Glutamatergic neuron (in vitro differentiated cells): Measurements from ENCODE around the gene PALLD. TPM values are rescaled to one million over a fixed set of nuclear protein-coding genes. Genes with fewer than 3 reads are reported as not detected.
A peak's percentile ranks its signal among the peaks of the same experiment; 100 is the strongest.
"Not testable (repeated sequence)": the region's sequence is repeated elsewhere in the genome, so short reads cannot be mapped to it uniquely, and the experiment has no call there.

ENCODE experiments used
- DNase-seq: peaks from one replicate; pipeline ENCODE4 v3.0.0; 2022
- H3K27ac Mint-ChIP-seq: one replicate; pipeline ENCODE4 v1.8.0; 2020; ENCODE audit warnings: mild to moderate bottlenecking, mixed read lengths, inconsistent platforms; ENCODE audit not compliant: unreplicated experiment
- H3K27me3 Mint-ChIP-seq: one replicate; pipeline ENCODE4 v1.8.0; 2020; ENCODE audit warnings: mild to moderate bottlenecking, moderate library complexity, mixed read lengths, inconsistent platforms; ENCODE audit not compliant: unreplicated experiment
- H3K36me3 Mint-ChIP-seq: one replicate; pipeline ENCODE4 v1.8.0; 2020; ENCODE audit warnings: mild to moderate bottlenecking, mixed read lengths, inconsistent platforms; ENCODE audit not compliant: unreplicated experiment
- H3K4me1 Mint-ChIP-seq: one replicate; pipeline ENCODE4 v1.8.0; 2020; ENCODE audit warnings: mild to moderate bottlenecking, low read depth, mixed read lengths, inconsistent platforms; ENCODE audit not compliant: unreplicated experiment
- H3K4me3 Mint-ChIP-seq: one replicate; pipeline ENCODE4 v1.8.0; 2020; ENCODE audit warnings: mild to moderate bottlenecking, mixed read lengths, inconsistent platforms; ENCODE audit not compliant: unreplicated experiment
- H3K9me3 Mint-ChIP-seq: one replicate; pipeline ENCODE4 v1.8.0; 2020; ENCODE audit warnings: mild to moderate bottlenecking, moderate library complexity, mixed read lengths, inconsistent platforms; ENCODE audit not compliant: unreplicated experiment
- CTCF ChIP-seq: fragments of 200-600 bp; sonication (generic); IDR thresholded peaks from one replicate; pipeline ENCODE4 v1.5.0; 2021; ENCODE audit not compliant: partially characterized antibody, unreplicated experiment
- total RNA-seq: library from RNA; stranded (reverse); fragmentation: NEBNext Ultra II Directional; extraction: Animal tissue kit (Norgen Biotek cat#: 25700); gene quantifications from one replicate; pipeline ENCODE4 v1.2.1, GENCODE V29; 2021; ENCODE audit not compliant: unreplicated experiment

PALLD gene
- total RNA-seq, 1 donor from 2014 or later: 37.5 TPM

GRCh38 chr4:168931215-168931650, 434.4 kb downstream of the PALLD start:
- H3K27me3 Mint-ChIP-seq: peaks cover 2% of the 10 kb centered on the region
- peaks cover 16% of the 10 kb centered on the region for H3K9me3 Mint-ChIP-seq
- H3K27ac Mint-ChIP-seq: no peak overlapping the region
- no peak overlapping the region for H3K4me3 Mint-ChIP-seq
- DNase-seq: no peak
- TF ChIP-seq CTCF: no peak
- peaks cover 58% of the 10 kb centered on the region for H3K36me3 Mint-ChIP-seq
- peaks cover 5% of the 10 kb centered on the region for H3K4me1 Mint-ChIP-seq

GRCh38 chr4:168932138-168932537, 435.3 kb downstream of the PALLD start:
- no peak for DNase-seq
- no peak for TF ChIP-seq CTCF
- Mint-ChIP-seq H3K36me3 (peaks cover 67% of the 10 kb centered on the region), H3K27ac (no peak overlapping the region), H3K27me3 (peaks cover 2% of the 10 kb centered on the region), H3K4me3 (no peak overlapping the region), H3K4me1 (peaks cover 4% of the 10 kb centered on the region), H3K9me3 (peaks cover 20% of the 10 kb centered on the region)

DNA sequence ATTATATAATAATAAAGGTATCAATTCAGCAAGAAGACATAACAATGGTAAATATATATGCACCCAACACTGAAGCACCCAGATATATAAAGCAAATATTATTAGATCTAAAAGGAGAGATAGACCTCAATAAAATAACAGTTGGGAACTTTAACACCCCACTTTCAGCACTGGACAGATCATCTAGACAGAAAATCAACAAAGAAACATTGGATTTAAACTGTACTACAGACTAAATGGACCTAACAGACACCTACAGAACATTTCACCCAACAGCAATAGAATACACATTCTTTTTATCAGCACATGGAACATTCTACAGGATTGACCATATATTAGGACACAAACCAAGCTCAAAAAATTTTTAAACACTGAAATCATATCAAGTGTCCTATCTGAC, 436.6 kb downstream of the PALLD start:
- Mint-ChIP-seq H3K4me3 (no peak overlapping the region), H3K36me3 (peaks cover 76% of the 10 kb centered on the region), H3K27ac (no peak overlapping the region), H3K9me3 (peaks cover 23% of the 10 kb centered on the region), H3K4me1 (no peaks in the 10 kb centered on the region), H3K27me3 (peaks cover 2% of the 10 kb centered on the region)
- TF ChIP-seq CTCF: no peak
- DNase-seq: no peak

- H3K4me3 Mint-ChIP-seq, H3K4me1 Mint-ChIP-seq, H3K27me3 Mint-ChIP-seq, H3K27ac Mint-ChIP-seq, DNase-seq: not testable (repeated sequence)
- Mint-ChIP-seq H3K36me3 (peaks cover 69% of the 10 kb centered on the region), H3K9me3 (peaks cover 25% of the 10 kb centered on the region)
Measured at GRCh38 chr4:168937473-168937872, 440.6 kb downstream of the PALLD start.

DNA sequence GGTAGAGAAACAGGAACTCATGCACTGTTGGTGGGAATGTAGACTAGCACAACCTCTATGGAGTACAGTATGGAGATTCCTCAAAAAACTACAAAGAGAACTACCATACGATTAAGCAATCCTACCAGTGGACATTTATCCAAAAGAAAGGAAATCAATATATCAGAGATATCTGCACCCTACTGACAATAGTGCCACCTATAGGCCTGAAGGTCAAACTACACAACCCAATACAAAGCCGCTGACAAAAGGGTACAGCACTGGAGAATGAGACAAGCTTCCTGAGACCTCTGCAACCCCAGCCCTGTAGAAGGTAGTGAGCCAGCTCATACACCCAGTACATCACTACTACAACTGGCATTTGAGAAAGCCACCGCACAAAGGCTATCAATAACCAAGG, 446.1 kb downstream of the PALLD start:
- Mint-ChIP-seq H3K27ac (no peak overlapping the region), H3K36me3 (peaks cover 30% of the 10 kb centered on the region), H3K4me1 (no peaks in the 10 kb centered on the region), H3K9me3 (peaks cover 9% of the 10 kb centered on the region), H3K4me3 (no peak overlapping the region), H3K27me3 (peaks cover 2% of the 10 kb centered on the region)
- peak; percentile 73 for TF ChIP-seq CTCF
- DNase-seq: no peak

DNA sequence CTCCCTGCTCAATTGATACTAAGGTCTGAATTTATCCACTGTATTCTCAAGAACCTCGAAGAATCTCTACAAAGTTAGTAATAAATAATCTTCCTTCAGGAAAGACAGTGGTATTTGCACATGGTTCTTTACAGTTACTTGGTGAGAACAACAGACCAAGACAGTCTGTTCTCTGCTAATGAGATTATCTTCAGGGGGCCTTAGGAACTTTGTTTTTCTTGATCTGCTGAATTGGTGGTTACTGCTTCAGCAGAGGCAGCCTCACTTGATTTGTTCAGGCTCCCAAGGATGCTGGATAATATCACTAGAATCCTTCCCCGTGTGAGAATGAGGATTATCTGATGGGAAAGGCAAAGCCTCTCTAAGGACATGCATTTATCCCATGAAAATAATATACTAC, 448.4 kb downstream of the PALLD start:
- Mint-ChIP-seq H3K9me3 (peaks cover 4% of the 10 kb centered on the region), H3K4me3 (no peak overlapping the region), H3K36me3 (peaks cover 33% of the 10 kb centered on the region), H3K27me3 (no peaks in the 10 kb centered on the region), H3K27ac (no peak overlapping the region), H3K4me1 (no peaks in the 10 kb centered on the region)
- DNase-seq: no peak
- no peak for TF ChIP-seq CTCF

DNA sequence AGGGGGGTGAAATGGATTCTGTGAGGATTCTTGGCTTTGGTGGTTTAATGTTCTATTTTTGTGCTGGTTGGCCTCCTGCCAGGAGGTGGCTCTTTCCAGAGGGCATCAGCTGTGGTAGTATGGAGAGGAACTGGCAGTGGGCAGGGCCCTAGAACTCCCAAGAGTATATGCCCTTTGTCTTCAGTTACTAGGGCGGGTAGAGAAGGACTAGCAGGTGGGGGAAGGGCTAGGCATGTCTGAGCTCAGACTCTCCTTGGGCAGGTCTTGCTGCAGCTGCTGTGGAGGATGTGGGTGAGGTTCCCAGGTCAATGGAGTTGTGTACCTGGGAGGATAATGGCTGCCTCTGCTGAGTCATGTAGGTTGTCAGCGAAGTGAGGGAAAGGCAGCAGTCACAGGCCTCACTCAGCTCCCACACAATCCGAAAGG, 456.0 kb downstream of the PALLD start:
- H3K9me3 Mint-ChIP-seq, DNase-seq, H3K27me3 Mint-ChIP-seq, H3K4me1 Mint-ChIP-seq: not testable (repeated sequence)
- Mint-ChIP-seq H3K4me3 (peak overlapping the region; percentile 31), H3K27ac (peak overlapping the region; percentile 16), H3K36me3 (peaks cover 32% of the 10 kb centered on the region)
